Measurements from ENCODE around the gene RNF123. TPM values are rescaled to one million over a fixed set of nuclear protein-coding genes. Genes with fewer than 3 reads are reported as not detected.

Gene RNF123
- total RNA-seq, 1 experiment from 2014 or later, result 40.6 TPM

DNA sequence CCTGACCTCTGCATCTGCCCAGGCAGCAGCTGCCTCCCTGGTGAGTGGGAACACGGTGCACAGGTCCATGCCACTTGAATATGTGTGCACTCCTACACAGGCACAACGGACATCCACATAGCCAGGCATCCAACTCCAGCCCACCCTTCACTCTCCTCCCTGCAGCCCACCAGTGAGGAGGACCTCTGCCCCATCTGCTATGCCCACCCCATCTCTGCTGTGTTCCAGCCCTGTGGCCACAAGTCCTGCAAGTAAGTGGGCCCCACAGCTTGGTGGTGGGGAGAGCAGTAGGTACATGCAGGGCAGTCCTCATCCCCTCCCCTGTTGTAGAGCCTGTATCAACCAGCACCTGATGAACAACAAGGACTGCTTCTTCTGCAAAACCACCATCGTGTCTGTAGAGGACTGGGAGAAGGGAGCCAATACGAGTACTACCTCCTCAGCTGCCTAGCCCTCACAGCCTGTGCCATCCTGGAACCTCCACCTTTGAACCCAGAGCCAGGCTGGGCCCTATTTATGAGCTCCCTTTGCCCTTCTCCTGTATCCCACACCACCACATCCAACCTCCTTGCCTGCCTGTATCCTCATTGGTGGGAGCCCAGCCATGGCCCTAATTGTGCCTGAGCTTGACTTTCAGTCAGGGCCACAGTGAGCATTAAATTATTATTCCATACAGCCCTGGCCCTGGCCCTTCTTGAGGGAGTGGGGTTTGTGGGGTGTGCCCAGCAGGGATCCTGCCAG lies 31.7 kb downstream of the RNF123 start:
- H3K18ac ChIP-seq (ENCODE audit: insufficient read length, low read depth, low read length), result no peak overlapping the region
- H3K27me3 ChIP-seq (ENCODE audit: insufficient read depth, low read length), result no peaks in the 10 kb centered on the region
- no peaks in the 10 kb centered on the region for H3K9me3 Mint-ChIP-seq
- peak overlapping the region in 1 of 2 experiments; percentile 12; a peak in 2 of 5 replicates for H3K4me3 Mint-ChIP-seq
- no peak overlapping the region for H2BK15ac ChIP-seq (ENCODE audit: low read depth, low read length)
- H2BK120ac ChIP-seq (ENCODE audit: low read depth, low read length, poor library complexity, severe bottlenecking), result no peak overlapping the region
- no CpG with 5 or more reads among the region's 4 CpGs for WGBS (ENCODE audit: extremely low coverage, insufficient read length, low lambda C conversion rate)
- no peak overlapping the region for H3K4me2 ChIP-seq (ENCODE audit: insufficient read depth, insufficient read length, low read length)
- no peak overlapping the region for H3K27ac ChIP-seq (ENCODE audit: insufficient read length, low read depth, low read length)
- H3T11ph ChIP-seq (ENCODE audit: low read length), result no peak overlapping the region
- no peak for DNase-seq
- no peaks in the 10 kb centered on the region for H3K4me1 ChIP-seq (ENCODE audit: insufficient read depth, low read length)
- H4K8ac ChIP-seq (replicated peaks; ENCODE audit: insufficient read length, low read depth, low read length), result no peak overlapping the region
- peaks cover 18 to 22% of the 10 kb centered on the region in 2 experiments for H3K4me1 Mint-ChIP-seq
- H2BK12ac ChIP-seq (ENCODE audit: insufficient read length, low read depth, low read length), result no peak overlapping the region
- no peaks in the 10 kb centered on the region for H3K9me3 ChIP-seq (ENCODE audit: control insufficient read depth, low read depth, low read length)
- no peak overlapping the region for H2BK20ac ChIP-seq (ENCODE audit: low read depth, low read length, poor library complexity, severe bottlenecking)
- peaks cover 25% of the 10 kb centered on the region for H3K23me2 ChIP-seq (ENCODE audit: insufficient read length, low read depth, low read length, poor library complexity, severe bottlenecking)
- H2AFZ ChIP-seq (ENCODE audit: low read length), result no peak overlapping the region
- H4K91ac ChIP-seq (ENCODE audit: insufficient read length, low read depth, low read length), result no peak overlapping the region
- no peak overlapping the region; a peak in 1 of 7 replicates for H3K27ac Mint-ChIP-seq
- no peaks in the 10 kb centered on the region for H3K79me2 ChIP-seq (ENCODE audit: insufficient read depth, low read length)
- H4K20me1 ChIP-seq (ENCODE audit: control insufficient read depth, insufficient read depth, insufficient read length), result no peaks in the 10 kb centered on the region
- H2AK5ac ChIP-seq (ENCODE audit: insufficient read length, low read length), result no peak overlapping the region
- H3K79me1 ChIP-seq (ENCODE audit: insufficient read depth, low read depth, low read length, poor library complexity, severe bottlenecking), result peaks cover 2% of the 10 kb centered on the region
- no peak overlapping the region for H3K23ac ChIP-seq (ENCODE audit: insufficient read length, low read depth, low read length)
- H3K56ac ChIP-seq (ENCODE audit: insufficient read length, low read depth, low read length), result no peak overlapping the region
- H4K5ac ChIP-seq (ENCODE audit: insufficient read length, low read depth, low read length), result no peak overlapping the region
- no peak overlapping the region for H3K9ac ChIP-seq (ENCODE audit: extremely low read depth, insufficient read length, low read length)
- TF ChIP-seq, protein P1, sequence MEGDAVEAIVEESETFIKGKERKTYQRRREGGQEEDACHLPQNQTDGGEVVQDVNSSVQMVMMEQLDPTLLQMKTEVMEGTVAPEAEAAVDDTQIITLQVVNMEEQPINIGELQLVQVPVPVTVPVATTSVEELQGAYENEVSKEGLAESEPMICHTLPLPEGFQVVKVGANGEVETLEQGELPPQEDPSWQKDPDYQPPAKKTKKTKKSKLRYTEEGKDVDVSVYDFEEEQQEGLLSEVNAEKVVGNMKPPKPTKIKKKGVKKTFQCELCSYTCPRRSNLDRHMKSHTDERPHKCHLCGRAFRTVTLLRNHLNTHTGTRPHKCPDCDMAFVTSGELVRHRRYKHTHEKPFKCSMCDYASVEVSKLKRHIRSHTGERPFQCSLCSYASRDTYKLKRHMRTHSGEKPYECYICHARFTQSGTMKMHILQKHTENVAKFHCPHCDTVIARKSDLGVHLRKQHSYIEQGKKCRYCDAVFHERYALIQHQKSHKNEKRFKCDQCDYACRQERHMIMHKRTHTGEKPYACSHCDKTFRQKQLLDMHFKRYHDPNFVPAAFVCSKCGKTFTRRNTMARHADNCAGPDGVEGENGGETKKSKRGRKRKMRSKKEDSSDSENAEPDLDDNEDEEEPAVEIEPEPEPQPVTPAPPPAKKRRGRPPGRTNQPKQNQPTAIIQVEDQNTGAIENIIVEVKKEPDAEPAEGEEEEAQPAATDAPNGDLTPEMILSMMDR (conservative IDR thresholded peaks at IDR 0.05), result no peak
- H3K4ac ChIP-seq (ENCODE audit: low read depth, low read length), result no peak overlapping the region
- H3K36me3 Mint-ChIP-seq (ENCODE audit: insufficient read depth in 1 of 3, low read depth in 3 of 3), result peaks cover 0 to 32% (median 31%) of the 10 kb centered on the region in 3 experiments; a peak in 6 of 7 replicates
- no peak overlapping the region for H3K14ac ChIP-seq (ENCODE audit: insufficient read depth, low read length)
- H3K27me3 Mint-ChIP-seq (ENCODE audit: low read depth), result peaks cover 4% of the 10 kb centered on the region
- no peak overlapping the region for H2BK5ac ChIP-seq (ENCODE audit: insufficient read length, low read length)

Data from H9 (cell line).